WTC11 (cell line): ENCODE data around the gene OSTM1. TPM values are rescaled to one million over a fixed set of nuclear protein-coding genes. Genes with fewer than 3 reads are reported as not detected.

ENCODE experiments used
- ATAC-seq: fragments of 200-7000 bp; cut with Tn5 transposase; 2 replicates; pipeline ENCODE4 v1.10.0; 2021; ENCODE audit warnings: mild to moderate bottlenecking, moderate library complexity
- CTCF ChIA-PET: fragments of 300-600 bp; sonication (Branson Sonifier 250); formaldehyde crosslinking; loops from one replicate; lab custom pipeline; 2021; ENCODE audit warnings: antibody characterized with exemption; lab: Charles Lee
- POLR2A ChIA-PET: fragments of 350-600 bp; sonication (Branson Sonifier 250); formaldehyde crosslinking; loops from one replicate; lab custom pipeline; 2021; ENCODE audit warnings: antibody characterized with exemption; lab: Charles Lee
- DNase-seq: peaks from one replicate; pipeline ENCODE4 v3.0.0; 2021; ENCODE audit warnings: low spot score
- H3K27ac Mint-ChIP-seq: 2 replicates; pipeline ENCODE4 v1.8.0; 2021; ENCODE audit warnings: mixed read lengths
- H3K27me3 Mint-ChIP-seq: 2 replicates; pipeline ENCODE4 v1.8.0; 2021; ENCODE audit warnings: low read depth, mild to moderate bottlenecking, moderate library complexity, mixed read lengths
- H3K36me3 Mint-ChIP-seq: 2 replicates; pipeline ENCODE4 v1.8.0; 2021; ENCODE audit warnings: mixed read lengths
- H3K4me1 Mint-ChIP-seq: 2 replicates; pipeline ENCODE4 v1.8.0; 2022; ENCODE audit warnings: mixed read lengths
- H3K4me3 Mint-ChIP-seq: 2 replicates; pipeline ENCODE4 v1.8.0; 2021; ENCODE audit warnings: mild to moderate bottlenecking, moderate library complexity, mixed read lengths
- H3K9me3 Mint-ChIP-seq: 2 replicates; pipeline ENCODE4 v1.8.0; 2021; ENCODE audit warnings: mixed read lengths
- ARID4B ChIP-seq: sonication (generic); formaldehyde crosslinking; IDR thresholded peaks from 2 replicates; pipeline ENCODE4 v1.8.0; 2023; ENCODE audit warnings: missing genetic modification reagents, mild to moderate bottlenecking, borderline replicate concordance
- CREM ChIP-seq: sonication (generic); formaldehyde crosslinking; IDR thresholded peaks from 2 replicates; pipeline ENCODE4 v1.8.1; 2022; ENCODE audit warnings: mild to moderate bottlenecking, missing genetic modification reagents, moderate library complexity
- CTCF ChIP-seq: fragments of 200-600 bp; IDR thresholded peaks from 2 replicates; pipeline ENCODE4 v1.8.0; 2022; ENCODE audit warnings: antibody characterized with exemption
- E2F5 ChIP-seq: sonication (generic); formaldehyde crosslinking; IDR thresholded peaks from 2 replicates; pipeline ENCODE4 v1.8.1; 2022; ENCODE audit warnings: mild to moderate bottlenecking, moderate library complexity, missing genetic modification reagents
- ELF4 ChIP-seq: sonication (generic); formaldehyde crosslinking; IDR thresholded peaks from 2 replicates; pipeline ENCODE4 v1.8.1; 2022; ENCODE audit warnings: low read depth, mild to moderate bottlenecking, moderate library complexity, missing genetic modification reagents
- GABPB1 ChIP-seq: sonication (generic); formaldehyde crosslinking; IDR thresholded peaks from 2 replicates; pipeline ENCODE4 v1.8.1; 2023; ENCODE audit warnings: mild to moderate bottlenecking, missing genetic modification reagents
- JAZF1 ChIP-seq: fragments of 250-450 bp; sonication (Bioruptor Pico); IDR thresholded peaks from 2 replicates; pipeline ENCODE4 v1.9.0; 2021; ENCODE audit warnings: moderate library complexity, mild to moderate bottlenecking, inconsistent platforms
- JUN ChIP-seq: sonication (generic); formaldehyde crosslinking; IDR thresholded peaks from 2 replicates; pipeline ENCODE4 v1.8.0; 2023; ENCODE audit warnings: mild to moderate bottlenecking, missing genetic modification reagents
- KAT7 ChIP-seq: sonication (generic); formaldehyde crosslinking; IDR thresholded peaks from 2 replicates; pipeline ENCODE4 v1.8.1; 2023; ENCODE audit warnings: missing genetic modification reagents, mild to moderate bottlenecking, borderline replicate concordance
- MYBL2 ChIP-seq: sonication (generic); formaldehyde crosslinking; IDR thresholded peaks from 2 replicates; pipeline ENCODE4 v1.8.1; 2023; ENCODE audit warnings: mild to moderate bottlenecking, moderate library complexity, missing genetic modification reagents
- PRDM15 ChIP-seq: sonication (generic); formaldehyde crosslinking; IDR thresholded peaks from 2 replicates; pipeline ENCODE4 v1.8.0; 2022; ENCODE audit warnings: missing genetic modification reagents
- SMAD3 ChIP-seq: sonication (generic); formaldehyde crosslinking; IDR thresholded peaks from 2 replicates; pipeline ENCODE4 v1.8.0; 2022; ENCODE audit warnings: missing genetic modification reagents, mild to moderate bottlenecking, borderline replicate concordance
- SP1 ChIP-seq: sonication (generic); formaldehyde crosslinking; conservative IDR thresholded peaks from 2 replicates; pipeline ENCODE4 v1.8.1; 2022; ENCODE audit warnings: missing genetic modification reagents
- ZNF121 ChIP-seq: sonication (generic); formaldehyde crosslinking; IDR thresholded peaks from 2 replicates; pipeline ENCODE4 v1.8.0; 2023; ENCODE audit warnings: missing genetic modification reagents
- ZNF317 ChIP-seq: sonication (generic); formaldehyde crosslinking; IDR thresholded peaks from 2 replicates; pipeline ENCODE4 v1.8.1; 2023; ENCODE audit warnings: low read depth, mild to moderate bottlenecking, moderate library complexity, missing genetic modification reagents, borderline replicate concordance
- ZNF425 ChIP-seq: fragments of 250-450 bp; sonication (Bioruptor Pico); conservative IDR thresholded peaks from 2 replicates; pipeline ENCODE4 v1.9.0; 2021; ENCODE audit warnings: mild to moderate bottlenecking
- ZNF512 ChIP-seq: sonication (generic); formaldehyde crosslinking; IDR thresholded peaks from 2 replicates; pipeline ENCODE4 v1.8.1; 2022; ENCODE audit warnings: missing genetic modification reagents, borderline replicate concordance
- ZNF671 ChIP-seq: fragments of 250-450 bp; sonication (Bioruptor Pico); IDR thresholded peaks from 2 replicates; pipeline ENCODE4 v1.8.0; 2021; ENCODE audit warnings: mild to moderate bottlenecking
- total RNA-seq: library from RNA; stranded (reverse); gene quantifications from 3 replicates; pipeline ENCODE4 v1.2.3, GENCODE V29; 2021

Gene OSTM1
- total RNA-seq, 1 experiment from 2014 or later = 34.1 TPM

GRCh38 chr6:108036884-108037283, 37.7 kb downstream of the OSTM1 start (continued):
- TF ChIP-seq KAT7 (CRISPR knock-in tag) (no peak), SMAD3 (CRISPR knock-in tag) (no peak), GABPB1 (CRISPR knock-in tag) (no peak), ZNF121 (CRISPR knock-in tag) (no peak), ZNF512 (CRISPR knock-in tag) (no peak)

GRCh38 chr6:108031968-108032367, 42.6 kb downstream of the OSTM1 start:
- ChIA-PET POLR2A (no interaction called here), CTCF (interaction anchor here (1.0 kb wide), 1 partner anchor 52 kb away, joined by 4 read pairs; no protein-coding TSS in a partner anchor)
- H3K4me3 Mint-ChIP-seq = no peak overlapping the region
- TF ChIP-seq ZNF317 (CRISPR knock-in tag) (no peak), PRDM15 (CRISPR knock-in tag) (no peak), CREM (CRISPR knock-in tag) (no peak), CTCF (no peak), JAZF1 (CRISPR knock-in tag) (no peak), SP1 (CRISPR knock-in tag) (no peak), ELF4 (no peak)
- H3K4me1 Mint-ChIP-seq = 0 out of 2 replicates have a peak, but pooled peaks cover 5% of the 10 kb centered on the region
- H3K36me3 Mint-ChIP-seq = peaks cover 9% of the 10 kb centered on the region
- no peak for DNase-seq
- peak; percentile 32 for ATAC-seq
- no peaks in the 10 kb centered on the region for H3K27me3 Mint-ChIP-seq
- no peak overlapping the region for H3K27ac Mint-ChIP-seq
- H3K9me3 Mint-ChIP-seq = no peaks in the 10 kb centered on the region

GRCh38 chr6:108030211-108030610, 44.3 kb downstream of the OSTM1 start:
- Mint-ChIP-seq H3K36me3 (0 out of 2 replicates have a peak, but pooled peaks cover under 1% of the 10 kb centered on the region), H3K4me3 (no peak overlapping the region), H3K27me3 (no peaks in the 10 kb centered on the region), H3K27ac (peak overlapping the region; percentile 61; the same call in 1 of the 2 replicates), H3K4me1 (0 out of 2 replicates have a peak, but pooled peaks cover 5% of the 10 kb centered on the region), H3K9me3 (no peaks in the 10 kb centered on the region)
- ChIA-PET CTCF (no interaction called here), POLR2A (no interaction called here)
- DNase-seq (no peak), ATAC-seq (no peak)
- no peak for TF ChIP-seq ZNF425 (CRISPR knock-in tag)
- no peak for TF ChIP-seq ZNF671
- TF ChIP-seq MYBL2 = no peak
- no peak for TF ChIP-seq CREM (CRISPR knock-in tag)
- no peak for TF ChIP-seq E2F5
- no peak for TF ChIP-seq JUN (CRISPR knock-in tag)
- no peak for TF ChIP-seq ARID4B (CRISPR knock-in tag)
